GM12864 (cell line): ENCODE results near the gene SYNE1.

Experiments used
- DNase-seq: peaks from one replicate; pipeline ENCODE4 v3.0.0-alpha.2; 2011; ENCODE audit warnings: low read depth
- H3K4me3 ChIP-seq: 2 replicates; pipeline ENCODE4 v1.5.1; 2011; ENCODE audit warnings: mild to moderate bottlenecking, low read depth, low read length, control low read depth
- CTCF ChIP-seq: IDR thresholded peaks from 2 replicates; pipeline ENCODE4 v1.5.1; 2011; ENCODE audit warnings: low read depth, mild to moderate bottlenecking, moderate library complexity, low read length, control low read depth, inconsistent platforms; ENCODE audit errors: missing control alignments

SYNE1 gene

GRCh38 chr6:152112491-152113261 is 524.5 kb downstream of the SYNE1 start:
- no peak for DNase-seq
- TF ChIP-seq CTCF = no peak
- no peak overlapping the region for H3K4me3 ChIP-seq

DNA sequence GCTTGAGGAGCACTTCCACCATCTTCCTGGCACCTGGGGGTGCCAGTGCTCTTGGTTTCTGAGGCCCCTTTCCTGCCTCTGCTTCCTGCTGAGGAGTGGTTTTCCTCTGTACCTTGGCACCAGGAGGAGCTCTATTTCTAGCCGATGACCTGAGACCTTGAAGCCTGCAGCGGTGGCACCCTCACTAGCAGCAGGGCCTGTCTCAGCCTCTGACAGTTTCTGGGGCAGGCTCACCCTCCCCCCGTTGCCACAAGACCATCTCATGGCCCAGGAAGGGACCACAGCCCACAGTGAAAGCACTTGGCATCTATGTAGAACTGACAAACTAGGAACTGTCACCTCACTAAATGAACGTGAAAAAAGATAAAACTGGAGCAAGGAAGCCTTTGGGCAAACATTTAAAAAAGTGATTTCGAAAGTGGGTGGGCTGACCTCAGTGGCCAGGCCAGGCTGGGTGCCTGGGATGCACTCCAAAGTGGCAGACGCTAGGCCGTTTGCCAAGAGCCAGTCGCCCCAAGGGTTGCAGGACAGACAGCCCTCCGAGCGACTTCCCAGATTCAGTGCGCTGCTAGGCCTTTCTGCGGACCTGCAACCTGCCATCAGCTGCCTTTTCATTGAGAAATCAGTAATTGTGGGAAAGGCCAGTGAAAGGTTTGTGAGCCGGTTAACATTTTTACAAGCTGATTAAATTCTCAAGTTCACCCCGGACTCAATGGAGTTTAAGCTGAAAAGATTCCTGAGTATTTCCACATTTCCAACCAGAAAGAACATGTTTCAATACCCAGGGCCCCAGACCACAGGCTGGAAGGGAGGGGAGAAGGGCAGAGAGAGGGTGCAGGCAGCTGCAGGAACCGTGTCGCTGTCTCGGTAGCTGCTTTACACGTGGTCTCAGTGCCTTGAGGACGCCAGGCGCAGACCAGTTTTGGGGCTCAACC is 526.0 kb downstream of the SYNE1 start:
- no peak for DNase-seq
- no peak overlapping the region for H3K4me3 ChIP-seq
- no peak for TF ChIP-seq CTCF

GRCh38 chr6:152107973-152108372 is 529.2 kb downstream of the SYNE1 start:
- no peak overlapping the region for H3K4me3 ChIP-seq
- TF ChIP-seq CTCF = no peak
- no peak for DNase-seq

GRCh38 chr6:152100183-152100618 is 537.0 kb downstream of the SYNE1 start:
- no peak overlapping the region for H3K4me3 ChIP-seq
- DNase-seq = no peak

DNA sequence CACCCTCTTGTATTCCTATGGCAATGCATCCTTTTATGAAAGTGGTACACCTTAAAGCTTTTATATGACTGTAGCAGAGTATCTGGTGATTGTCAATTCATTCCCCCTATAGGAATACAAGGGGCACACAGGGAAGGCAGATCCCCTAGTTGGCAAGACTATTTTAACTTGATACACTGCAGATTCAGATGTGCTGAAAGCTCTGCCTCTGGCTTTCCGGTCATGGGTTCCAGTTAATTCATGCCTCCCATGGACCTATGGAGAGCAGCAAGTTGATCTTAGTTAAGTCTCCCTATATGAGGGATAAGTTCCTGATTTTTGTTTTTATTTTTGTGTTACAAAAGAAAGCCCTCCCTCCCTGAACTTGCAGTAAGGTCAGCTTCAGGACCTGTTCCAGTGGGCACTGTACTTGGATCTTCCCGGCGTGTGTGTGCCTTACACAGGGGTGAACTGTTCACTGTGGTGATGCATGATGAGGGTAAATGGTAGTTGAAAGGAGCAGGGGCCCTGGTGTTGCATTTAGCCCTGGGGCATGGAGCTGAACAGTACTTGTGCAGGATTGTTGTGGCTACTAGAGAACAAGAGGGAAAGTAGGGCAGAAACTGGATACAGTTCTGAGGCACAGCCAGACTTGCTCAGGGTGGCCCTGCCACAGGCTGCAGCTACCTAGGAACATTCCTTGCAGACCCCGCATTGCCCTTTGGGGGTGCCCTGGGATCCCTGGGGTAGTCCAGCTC is 537.5 kb downstream of the SYNE1 start:
- no peak for DNase-seq
- no peak for TF ChIP-seq CTCF
- no peak overlapping the region for H3K4me3 ChIP-seq

More at GRCh38 chr6:152100183-152100618, 537.0 kb downstream of the SYNE1 start:
- no peak for TF ChIP-seq CTCF

DNA sequence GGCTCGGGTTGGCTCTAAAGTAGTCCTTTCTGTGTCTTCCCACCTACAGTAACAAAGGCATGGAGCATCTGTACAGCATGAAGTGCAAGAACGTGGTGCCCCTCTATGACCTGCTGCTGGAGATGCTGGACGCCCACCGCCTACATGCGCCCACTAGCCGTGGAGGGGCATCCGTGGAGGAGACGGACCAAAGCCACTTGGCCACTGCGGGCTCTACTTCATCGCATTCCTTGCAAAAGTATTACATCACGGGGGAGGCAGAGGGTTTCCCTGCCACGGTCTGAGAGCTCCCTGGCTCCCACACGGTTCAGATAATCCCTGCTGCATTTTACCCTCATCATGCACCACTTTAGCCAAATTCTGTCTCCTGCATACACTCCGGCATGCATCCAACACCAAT is 538.5 kb downstream of the SYNE1 start:
- TF ChIP-seq CTCF = no peak

More for the DNA sequence above, 538.5 kb downstream of the SYNE1 start:
- H3K4me3 ChIP-seq = no peak overlapping the region
- DNase-seq = no peak
